Fibroblast of lung (primary cell): ENCODE measurements around the gene KRTAP5-1. TPM values are rescaled to one million over a fixed set of nuclear protein-coding genes. Genes with fewer than 3 reads are reported as not detected.
"Not testable (repeated sequence)": the region's sequence is repeated elsewhere in the genome, so short reads cannot be mapped to it uniquely, and the experiment has no call there.

ENCODE experiments used
- DNase-seq, 2 donors: peaks; one replicate each; pipeline versions ENCODE4 v3.0.0 to v3.0.0-alpha.2; 2010; ENCODE audit warnings: low read depth in 2 of 2
- H2AFZ ChIP-seq: 2 replicates; pipeline ENCODE4 v1.5.1; 2012; ENCODE audit warnings: low read length, control low read depth, inconsistent platforms
- H3K27ac ChIP-seq: 2 replicates; pipeline ENCODE4 v1.5.1; 2011; ENCODE audit warnings: low read length, control low read depth; ENCODE audit not compliant: insufficient read depth
- H3K27me3 ChIP-seq: 2 replicates; pipeline ENCODE4 v1.5.1; 2011; ENCODE audit warnings: mild to moderate bottlenecking, low read length; ENCODE audit not compliant: control insufficient read depth, insufficient read depth
- H3K36me3 ChIP-seq: 2 replicates; pipeline ENCODE4 v1.5.1; 2011; ENCODE audit warnings: low read length; ENCODE audit not compliant: control insufficient read depth, insufficient read depth
- H3K4me1 ChIP-seq: 2 replicates; pipeline ENCODE4 v1.5.1; 2011; ENCODE audit warnings: low read length; ENCODE audit not compliant: control insufficient read depth, insufficient read depth; ENCODE audit errors: extremely low read depth
- H3K4me2 ChIP-seq: 2 replicates; pipeline ENCODE4 v1.5.1; 2011; ENCODE audit warnings: low read length, control low read depth; ENCODE audit not compliant: insufficient read depth; ENCODE audit errors: extremely low read depth
- H3K4me3 ChIP-seq, 4 experiments: fragments of 200-600 bp in 1 of 4; sonication (generic) in 1 of 4; replicated peaks in 1 of 4; 2 replicates each; pipeline ENCODE4 v1.5.1; 2011 to 2016; ENCODE audit warnings: low read length in 4 of 4, low read depth in 3 of 4, mild to moderate bottlenecking in 3 of 4, control low read depth in 2 of 4, inconsistent platforms in 1 of 4, mixed read lengths in 1 of 4; ENCODE audit not compliant: insufficient read depth in 1 of 4; ENCODE audit errors: control extremely low read depth in 1 of 4
- H3K79me2 ChIP-seq: 2 replicates; pipeline ENCODE4 v1.5.1; 2012; ENCODE audit warnings: mild to moderate bottlenecking, low read length, inconsistent platforms; ENCODE audit not compliant: control insufficient read depth, insufficient read depth
- H3K9ac ChIP-seq: 2 replicates; pipeline ENCODE4 v1.5.1; 2011; ENCODE audit warnings: mild to moderate bottlenecking, low read length, control low read depth; ENCODE audit not compliant: insufficient read depth
- H3K9me3 ChIP-seq: 2 replicates; pipeline ENCODE4 v1.5.1; 2012; ENCODE audit warnings: low read depth, low read length; ENCODE audit not compliant: control insufficient read depth, insufficient read depth
- H4K20me1 ChIP-seq: 2 replicates; pipeline ENCODE4 v1.5.1; 2011; ENCODE audit warnings: low read length; ENCODE audit not compliant: control insufficient read depth, insufficient read depth; ENCODE audit errors: extremely low read depth
- CTCF ChIP-seq, 2 donors: IDR thresholded peaks in 1 of 2; conservative IDR thresholded peaks in 1 of 2; 1 replicate in 1 of 2; 2 replicates in 1 of 2; pipeline ENCODE4 v1.5.1; 2011 to 2012; ENCODE audit warnings: low read length in 2 of 2, control low read depth in 1 of 2, inconsistent platforms in 1 of 2, low read depth in 1 of 2, mild to moderate bottlenecking in 1 of 2
- EZH2 ChIP-seq: IDR thresholded peaks from 2 replicates; pipeline ENCODE4 v1.5.1; 2012; ENCODE audit warnings: low read length, control low read depth, mild to moderate bottlenecking; ENCODE audit errors: missing control alignments
- polyA plus RNA-seq, 2 donors: library from polyadenylated mRNA; depleted of rRNA in 1 of 2; stranded (reverse) in 1 of 2; unstranded in 1 of 2; fragments of >200 nt; gene quantifications; 2 replicates each; pipeline ENCODE4 v1.2.1, GENCODE V29; 2011 to 2012; ENCODE audit warnings: missing spikeins in 1 of 2
- total RNA-seq: library from RNA; depleted of rRNA; stranded (reverse); fragments of >200 nt; gene quantifications from 2 replicates; pipeline ENCODE4 v1.2.1, GENCODE V29; 2014

Gene KRTAP5-1
- total and polyA plus RNA-seq, 2 donors (not counting 1 experiment from before 2014, with no cell fraction given): not detected

GRCh38 chr11:1586699-1587098 lies 1.6 kb upstream of the KRTAP5-1 start:
- no peak overlapping the region for H3K4me2 ChIP-seq
- H3K36me3 ChIP-seq: no peaks in the 10 kb centered on the region
- no peak overlapping the region for H3K27ac ChIP-seq
- no peak overlapping the region for H3K9ac ChIP-seq
- no peaks in the 10 kb centered on the region for H4K20me1 ChIP-seq
- TF ChIP-seq EZH2 (no peak), CTCF (conservative IDR thresholded peaks at IDR 0.05 in 1 of 2, IDR thresholded peaks at IDR 0.05 in 1 of 2; ENCODE audit: low read depth in 1 of 2, low read length in 2 of 2) (no peak)
- H3K9me3 ChIP-seq: no peaks in the 10 kb centered on the region
- no peaks in the 10 kb centered on the region for H3K4me1 ChIP-seq
- H3K27me3 ChIP-seq: peaks cover 6% of the 10 kb centered on the region
- no peaks in the 10 kb centered on the region for H3K79me2 ChIP-seq
- DNase-seq: no peak
- H3K4me3 ChIP-seq: no peak overlapping the region
- H2AFZ ChIP-seq: no peak overlapping the region

GRCh38 chr11:1582909-1583308 lies 2.2 kb downstream of the KRTAP5-1 start:
- H3K4me1 ChIP-seq, H3K9me3 ChIP-seq, H3K36me3 ChIP-seq, H4K20me1 ChIP-seq, H3K9ac ChIP-seq, H3K79me2 ChIP-seq, DNase-seq, H3K4me2 ChIP-seq, H3K27me3 ChIP-seq, H3K27ac ChIP-seq, H2AFZ ChIP-seq, H3K4me3 ChIP-seq: not testable (repeated sequence)

GRCh38 chr11:1581976-1582375 lies 3.1 kb downstream of the KRTAP5-1 start:
- TF ChIP-seq CTCF (conservative IDR thresholded peaks at IDR 0.05 in 1 of 2, IDR thresholded peaks at IDR 0.05 in 1 of 2; ENCODE audit: low read depth in 1 of 2, low read length in 2 of 2): no peak
- no peak for TF ChIP-seq EZH2
- no peaks in the 10 kb centered on the region for H4K20me1 ChIP-seq
- no peaks in the 10 kb centered on the region for H3K79me2 ChIP-seq
- no peaks in the 10 kb centered on the region for H3K9me3 ChIP-seq
- no peaks in the 10 kb centered on the region for H3K4me1 ChIP-seq
- no peak overlapping the region for H3K27ac ChIP-seq
- no peak for DNase-seq
- H3K4me3 ChIP-seq: no peak overlapping the region
- H3K4me2 ChIP-seq: no peak overlapping the region
- H3K9ac ChIP-seq: no peak overlapping the region
- no peak overlapping the region for H2AFZ ChIP-seq
- no peaks in the 10 kb centered on the region for H3K36me3 ChIP-seq
- no peaks in the 10 kb centered on the region for H3K27me3 ChIP-seq
